T-cell (primary cell): ENCODE measurements around the gene WDR43. TPM values are rescaled to one million over a fixed set of nuclear protein-coding genes. Genes with fewer than 3 reads are reported as not detected.
A peak's percentile ranks its signal among the peaks of the same experiment; 100 is the strongest.

Experiments used
- ATAC-seq, 4 experiments: fragments of 200-7000 bp in 3 of 4; fragments of 150-1000 bp in 1 of 4; cut with Tn5 transposase; replicated peaks in 1 of 4; 1 replicate in 3 of 4; 2 replicates in 1 of 4; pipeline ENCODE4 v1.10.0; 2021; ENCODE audit warnings: moderate library complexity in 3 of 4, mild to moderate bottlenecking in 2 of 4, moderate number of reproducible peaks in 1 of 4
- CTCF ChIA-PET, 2 donors: fragments of 300-600 bp; sonication (Branson Sonifier 250); formaldehyde crosslinking; loops; one replicate each; lab custom pipeline; 2022; ENCODE audit warnings: antibody characterized with exemption in 2 of 2; lab: Charles Lee
- POLR2A ChIA-PET, 2 donors: fragments of 300-600 bp; sonication (Branson Sonifier 250); formaldehyde crosslinking; loops; one replicate each; lab custom pipeline; 2022; ENCODE audit warnings: antibody characterized with exemption in 2 of 2; lab: Charles Lee
- DNase-seq, 35 experiments: peaks; one replicate each; pipeline versions ENCODE4 v3.0.0 to v3.0.0-alpha.2; 2013 to 2023
- H3K27ac ChIP-seq: one replicate; pipeline ENCODE4 v1.5.1; 2013; ENCODE audit warnings: low read length
- H3K27me3 ChIP-seq, 2 experiments: replicated peaks in 1 of 2; 1 replicate in 1 of 2; 2 replicates in 1 of 2; pipeline versions ENCODE4 v1.6.1 to v1.7.0; 2013; ENCODE audit warnings: low read length in 1 of 2, mixed read lengths in 1 of 2; ENCODE audit not compliant: control insufficient read depth in 2 of 2, insufficient read depth in 2 of 2; ENCODE audit errors: extremely low read depth in 1 of 2
- H3K36me3 ChIP-seq, 2 donors: 1 replicate in 1 of 2; 2 replicates in 1 of 2; pipeline versions ENCODE4 v1.6.1 to v1.7.0; 2013; ENCODE audit warnings: low read length in 1 of 2; ENCODE audit not compliant: control insufficient read depth in 2 of 2, insufficient read depth in 1 of 2; ENCODE audit errors: extremely low read depth in 1 of 2
- H3K4me1 ChIP-seq, 2 experiments: 1 replicate in 1 of 2; 2 replicates in 1 of 2; pipeline versions ENCODE4 v1.6.1 to v1.7.0; 2013; ENCODE audit warnings: low read length in 2 of 2, mixed read lengths in 1 of 2; ENCODE audit not compliant: insufficient read depth in 2 of 2, control insufficient read depth in 1 of 2; ENCODE audit errors: extremely low read depth in 1 of 2
- H3K4me3 ChIP-seq, 2 donors: 1 replicate in 1 of 2; 2 replicates in 1 of 2; pipeline versions ENCODE4 v1.5.1 to v1.7.0; 2013; ENCODE audit warnings: mild to moderate bottlenecking in 2 of 2, low read length in 1 of 2, moderate library complexity in 1 of 2; ENCODE audit not compliant: control insufficient read depth in 1 of 2; ENCODE audit errors: extremely low read depth in 1 of 2
- H3K9me3 ChIP-seq: 2 replicates; pipeline ENCODE4 v1.7.0; 2013
- H3K27ac Mint-ChIP-seq, 2 donors: one replicate each; pipeline ENCODE4 v1.8.0; 2020 to 2021; ENCODE audit warnings: mild to moderate bottlenecking in 2 of 2, mixed read lengths in 2 of 2
- H3K27me3 Mint-ChIP-seq, 2 donors: one replicate each; pipeline ENCODE4 v1.8.0; 2021 to 2022; ENCODE audit warnings: mixed read lengths in 2 of 2
- H3K36me3 Mint-ChIP-seq: one replicate; pipeline ENCODE4 v1.8.0; 2021; ENCODE audit warnings: mixed read lengths
- H3K4me1 Mint-ChIP-seq, 3 donors: one replicate each; pipeline ENCODE4 v1.8.0; 2020 to 2022; ENCODE audit warnings: mixed read lengths in 3 of 3, mild to moderate bottlenecking in 1 of 3
- H3K4me3 Mint-ChIP-seq, 3 donors: one replicate each; pipeline ENCODE4 v1.8.0; 2020 to 2022; ENCODE audit warnings: mild to moderate bottlenecking in 3 of 3, mixed read lengths in 3 of 3, moderate library complexity in 3 of 3
- H3K9me3 Mint-ChIP-seq, 3 donors: one replicate each; pipeline ENCODE4 v1.8.0; 2020 to 2022; ENCODE audit warnings: mixed read lengths in 3 of 3
- WGBS: methylation state at CpG from one replicate; pipeline ENCODE4 v1.1.5; 2013; ENCODE audit warnings: missing lambda C conversion rate; ENCODE audit not compliant: insufficient coverage; 5-methylcytosine and 5-hydroxymethylcytosine counted together
- total RNA-seq, 35 experiments: library from RNA in 6 of 35; stranded (reverse) in 6 of 35; fragments of 120-200 nt in 1 of 35; gene quantifications; one replicate each; pipeline versions ENCODE4 v1.2.1 to v1.2.4 and lab custom pipeline; 2013 to 2026

The WDR43 gene
- total RNA-seq, 5 donors from 2014 or later (not counting 1 experiment from before 2014, with no cell fraction given), result 58.0 to 68.4 (median 62.9) TPM

GRCh38 chr2:28896906-28897305, 2.4 kb downstream of the WDR43 start:
- H3K4me1 Mint-ChIP-seq, result peaks cover 60 to 64% (median 62%) of the 10 kb centered on the region in 3 donors
- H3K4me1 ChIP-seq, result peaks cover 17 to 25% of the 10 kb centered on the region in 2 experiments
- peaks cover 7% of the 10 kb centered on the region for H3K36me3 Mint-ChIP-seq
- H3K27ac Mint-ChIP-seq, result no peak overlapping the region
- ATAC-seq (no peak), DNase-seq (no peak)
- H3K27ac ChIP-seq, result no peak overlapping the region
- no peak overlapping the region for H3K4me3 ChIP-seq
- WGBS, result no CpG with 5 or more reads among the region's 2 CpGs
- H3K4me3 Mint-ChIP-seq, result peak overlapping the region; percentile 91 to 99 (median 98)
- H3K27me3 ChIP-seq, result no peaks in the 10 kb centered on the region
- CTCF ChIA-PET, result interaction anchor here in 1 of 2 donors (0.6 kb wide), 1 partner anchor 226 kb away, joined by 3 read pairs; no protein-coding TSS in a partner anchor
- H3K9me3 ChIP-seq, result no peaks in the 10 kb centered on the region
- no peaks in the 10 kb centered on the region for H3K27me3 Mint-ChIP-seq
- H3K36me3 ChIP-seq, result peaks cover 0 to 5% of the 10 kb centered on the region in 2 donors
- no peaks in the 10 kb centered on the region for H3K9me3 Mint-ChIP-seq
- POLR2A ChIA-PET, result interaction anchor here in 1 of 2 donors (0.9 to 3.9 kb wide), 2 partner anchors 9 to 27 kb away, joined by 4 to 49 read pairs; partner anchors contain the start of gene TRMT61B

- DNase-seq, result no peak
- no peak overlapping the region for H3K27ac ChIP-seq
- Mint-ChIP-seq H3K4me1 (peaks cover 65 to 67% (median 66%) of the 10 kb centered on the region in 3 donors), H3K36me3 (peaks cover 12% of the 10 kb centered on the region), H3K27me3 (no peaks in the 10 kb centered on the region), H3K4me3 (peak overlapping the region in 2 of 3 donors; percentile 17 to 99), H3K9me3 (no peaks in the 10 kb centered on the region), H3K27ac (no peak overlapping the region)
- H3K36me3 ChIP-seq, result peaks cover 0 to 13% of the 10 kb centered on the region in 2 donors
- H3K9me3 ChIP-seq, result no peaks in the 10 kb centered on the region
- no CpG with 5 or more reads among the region's 1 CpG for WGBS
- peaks cover 17 to 25% of the 10 kb centered on the region in 2 experiments for H3K4me1 ChIP-seq
- H3K27me3 ChIP-seq, result no peaks in the 10 kb centered on the region
- POLR2A ChIA-PET, result interaction anchor here in 1 of 2 donors (1.0 kb wide), 1 partner anchor 12 kb away, joined by 4 read pairs; no protein-coding TSS in a partner anchor
- no peak overlapping the region for H3K4me3 ChIP-seq
- no peak for ATAC-seq
- CTCF ChIA-PET, result no interaction called here
These were observed 3.6 kb downstream of the WDR43 start for GRCh38 chr2:28898048-28898447.

- H3K4me3 Mint-ChIP-seq, result no peak overlapping the region
- H3K27ac ChIP-seq, result no peak overlapping the region
- peaks cover 22% of the 10 kb centered on the region for H3K36me3 Mint-ChIP-seq
- H3K27me3 ChIP-seq, result no peaks in the 10 kb centered on the region
- ChIA-PET POLR2A (no interaction called here), CTCF (interaction anchor here (0.6 kb wide), 2 partner anchors 97 to 1337 kb away, joined by 3 to 6 read pairs; no protein-coding TSS in a partner anchor)
- no peaks in the 10 kb centered on the region for H3K27me3 Mint-ChIP-seq
- H3K9me3 ChIP-seq, result no peaks in the 10 kb centered on the region
- H3K9me3 Mint-ChIP-seq, result no peaks in the 10 kb centered on the region
- WGBS, result 42% methylated on average over 1 of the region's 2 CpGs
- peaks cover 60 to 65% (median 64%) of the 10 kb centered on the region in 3 donors for H3K4me1 Mint-ChIP-seq
- ATAC-seq (no peak), DNase-seq (no peak)
- H3K27ac Mint-ChIP-seq, result no peak overlapping the region
- H3K36me3 ChIP-seq, result peaks cover 0 to 15% of the 10 kb centered on the region in 2 donors
- H3K4me3 ChIP-seq, result no peak overlapping the region
- peaks cover 2 to 18% of the 10 kb centered on the region in 2 experiments for H3K4me1 ChIP-seq
These were observed 6.7 kb downstream of the WDR43 start for GRCh38 chr2:28901202-28901601.

- Mint-ChIP-seq H3K27me3 (no peaks in the 10 kb centered on the region), H3K27ac (no peak overlapping the region), H3K36me3 (peaks cover 28% of the 10 kb centered on the region), H3K4me3 (no peak overlapping the region), H3K4me1 (peaks cover 56 to 64% (median 60%) of the 10 kb centered on the region in 3 donors), H3K9me3 (no peaks in the 10 kb centered on the region)
- H3K27me3 ChIP-seq, result no peaks in the 10 kb centered on the region
- H3K36me3 ChIP-seq, result peaks cover 0 to 21% of the 10 kb centered on the region in 2 donors
- DNase-seq (no peak), ATAC-seq (no peak)
- H3K27ac ChIP-seq, result no peak overlapping the region
- H3K9me3 ChIP-seq, result no peaks in the 10 kb centered on the region
- ChIA-PET POLR2A (interaction anchor here in 1 of 2 donors (0.6 kb wide), 1 partner anchor 106 kb away, joined by 5 read pairs; no protein-coding TSS in a partner anchor), CTCF (interaction anchor here (0.6 to 0.7 kb wide), 2 partner anchors 14 to 84 kb away, joined by 3 to 4 read pairs; no protein-coding TSS in a partner anchor)
- no CpG with 5 or more reads among the region's 1 CpG for WGBS
- peaks cover 1 to 11% of the 10 kb centered on the region in 2 experiments for H3K4me1 ChIP-seq
- H3K4me3 ChIP-seq, result no peak overlapping the region
These were observed 7.4 kb downstream of the WDR43 start for GRCh38 chr2:28901841-28902240.

DNA sequence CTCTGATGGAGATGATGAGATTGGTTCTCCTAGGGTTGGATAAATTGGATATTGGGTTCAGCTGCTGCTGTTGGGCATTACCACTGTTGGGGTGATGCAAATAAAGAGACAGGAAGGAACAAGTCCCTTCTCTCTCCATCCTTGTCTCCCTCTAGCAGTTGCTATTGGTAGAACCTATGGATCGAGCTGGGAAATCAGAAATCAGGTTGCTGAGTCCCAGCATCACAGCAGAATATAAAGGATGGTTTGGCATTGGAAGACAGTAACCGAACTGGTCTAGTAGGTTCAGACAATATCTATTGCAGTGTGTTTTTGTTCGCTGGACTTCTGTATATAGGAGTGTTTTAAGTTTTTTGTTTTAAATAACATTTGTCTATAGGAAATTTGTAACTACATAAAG, 8.1 kb downstream of the WDR43 start:
- Mint-ChIP-seq H3K4me3 (no peak overlapping the region), H3K27me3 (no peaks in the 10 kb centered on the region), H3K27ac (no peak overlapping the region), H3K4me1 (peaks cover 49 to 59% (median 53%) of the 10 kb centered on the region in 3 donors), H3K9me3 (no peaks in the 10 kb centered on the region), H3K36me3 (peaks cover 32% of the 10 kb centered on the region)
- Histone ChIP-seq H3K27me3 (no peaks in the 10 kb centered on the region), H3K9me3 (no peaks in the 10 kb centered on the region), H3K4me3 (no peak overlapping the region), H3K27ac (no peak overlapping the region), H3K4me1 (peaks cover 0 to 6% of the 10 kb centered on the region in 2 experiments), H3K36me3 (peaks cover 0 to 27% of the 10 kb centered on the region in 2 donors)
- POLR2A ChIA-PET, result no interaction called here
- no CpG with 5 or more reads among the region's 3 CpGs for WGBS
- CTCF ChIA-PET, result interaction anchor here in 1 of 2 donors (0.7 kb wide), 1 partner anchor 85 kb away, joined by 3 read pairs; no protein-coding TSS in a partner anchor
- ATAC-seq, result no peak
- no peak for DNase-seq

DNA sequence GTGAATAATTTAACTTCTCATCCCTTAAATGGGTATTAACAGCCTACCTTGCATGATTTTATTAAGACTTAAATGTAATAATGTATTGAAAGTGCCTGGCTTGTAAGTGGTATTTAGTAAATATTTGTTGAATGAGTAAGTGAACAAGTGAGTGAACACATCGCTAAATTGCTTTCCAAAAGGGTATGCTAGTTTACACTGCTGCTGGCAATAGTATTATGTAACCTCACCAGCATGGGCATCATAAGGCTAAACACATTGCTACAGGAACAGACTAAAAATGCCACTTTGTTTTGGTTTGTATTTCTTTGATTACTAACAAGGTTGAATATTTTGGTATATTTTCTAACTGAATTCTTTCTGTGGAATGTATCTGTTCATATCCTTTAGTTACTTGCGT, 9.8 kb downstream of the WDR43 start:
- no peak for ATAC-seq
- H3K4me3 ChIP-seq, result no peak overlapping the region
- no peak overlapping the region for H3K27ac ChIP-seq
- no peaks in the 10 kb centered on the region for H3K4me1 ChIP-seq
- WGBS, result no CpG with 5 or more reads among the region's 2 CpGs
- DNase-seq, result no peak
- H3K36me3 ChIP-seq, result peaks cover 0 to 39% of the 10 kb centered on the region in 2 donors
- H3K27me3 Mint-ChIP-seq, result no peaks in the 10 kb centered on the region
- no peaks in the 10 kb centered on the region for H3K9me3 Mint-ChIP-seq
- POLR2A ChIA-PET, result interaction anchor here in 1 of 2 donors (1.1 kb wide), 1 partner anchor 9 kb away, joined by 3 read pairs; no protein-coding TSS in a partner anchor
- peaks cover 34 to 49% (median 41%) of the 10 kb centered on the region in 3 donors for H3K4me1 Mint-ChIP-seq
- CTCF ChIA-PET, result interaction anchor here in 1 of 2 donors (1.1 kb wide), 1 partner anchor 9 kb away, joined by 5 read pairs; no protein-coding TSS in a partner anchor
- no peak overlapping the region for H3K4me3 Mint-ChIP-seq
- no peaks in the 10 kb centered on the region for H3K9me3 ChIP-seq
- H3K27me3 ChIP-seq, result no peaks in the 10 kb centered on the region
- H3K36me3 Mint-ChIP-seq, result peaks cover 44% of the 10 kb centered on the region
- no peak overlapping the region for H3K27ac Mint-ChIP-seq
